Sigmoid colon (tissue), 4 donors: Measurements from ENCODE around the gene DNAJC15.

ENCODE experiments used
- EP300 ChIP-seq, 4 donors: sonication (generic); formaldehyde crosslinking; IDR thresholded peaks; one replicate each; pipeline ENCODE4 v1.6.1; 2017; ENCODE audit warnings: antibody characterized with exemption in 4 of 4
- TF ChIP-seq, protein P1 (sequence below), 4 experiments: fragments of 450-650 bp in 3 of 4; fragments of 200-600 bp in 1 of 4; IDR thresholded peaks; one replicate each; pipeline ENCODE4 v1.5.1; 2016 to 2019; ENCODE audit warnings: antibody characterized with exemption in 4 of 4, mild to moderate bottlenecking in 3 of 4, moderate library complexity in 2 of 4

DNA sequence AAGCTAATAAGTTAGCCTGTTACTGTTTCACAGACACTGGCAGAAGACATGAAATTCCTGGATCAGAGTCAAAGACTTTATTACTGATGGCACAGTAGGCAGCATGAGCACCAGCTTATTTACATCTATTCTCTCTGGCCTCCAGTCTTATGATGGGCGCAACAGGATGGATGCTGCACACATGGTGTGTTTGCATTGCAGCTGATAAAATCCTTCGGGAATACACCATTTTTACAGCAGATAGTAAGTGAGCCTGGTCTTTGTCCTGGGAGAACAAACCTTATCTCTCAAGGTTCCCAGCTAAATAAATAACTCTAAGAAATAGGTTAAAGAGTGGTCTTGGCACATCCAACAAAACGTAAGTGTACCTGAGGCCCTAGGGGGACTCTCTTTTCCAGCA is 47.3 kb upstream of the DNAJC15 start:
- no peak for TF ChIP-seq EP300 (IDR thresholded peaks at IDR 0.05)
- TF ChIP-seq, protein P1, sequence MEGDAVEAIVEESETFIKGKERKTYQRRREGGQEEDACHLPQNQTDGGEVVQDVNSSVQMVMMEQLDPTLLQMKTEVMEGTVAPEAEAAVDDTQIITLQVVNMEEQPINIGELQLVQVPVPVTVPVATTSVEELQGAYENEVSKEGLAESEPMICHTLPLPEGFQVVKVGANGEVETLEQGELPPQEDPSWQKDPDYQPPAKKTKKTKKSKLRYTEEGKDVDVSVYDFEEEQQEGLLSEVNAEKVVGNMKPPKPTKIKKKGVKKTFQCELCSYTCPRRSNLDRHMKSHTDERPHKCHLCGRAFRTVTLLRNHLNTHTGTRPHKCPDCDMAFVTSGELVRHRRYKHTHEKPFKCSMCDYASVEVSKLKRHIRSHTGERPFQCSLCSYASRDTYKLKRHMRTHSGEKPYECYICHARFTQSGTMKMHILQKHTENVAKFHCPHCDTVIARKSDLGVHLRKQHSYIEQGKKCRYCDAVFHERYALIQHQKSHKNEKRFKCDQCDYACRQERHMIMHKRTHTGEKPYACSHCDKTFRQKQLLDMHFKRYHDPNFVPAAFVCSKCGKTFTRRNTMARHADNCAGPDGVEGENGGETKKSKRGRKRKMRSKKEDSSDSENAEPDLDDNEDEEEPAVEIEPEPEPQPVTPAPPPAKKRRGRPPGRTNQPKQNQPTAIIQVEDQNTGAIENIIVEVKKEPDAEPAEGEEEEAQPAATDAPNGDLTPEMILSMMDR (IDR thresholded peaks at IDR 0.05), result no peak
